DND-41 (cell line): ENCODE data around the gene ZNF19.

Experiments
- ATAC-seq: fragments of 200-7000 bp; cut with Tn5 transposase; 3 replicates; pipeline ENCODE4 v1.9.1; 2021; ENCODE audit warnings: low read depth; ENCODE audit not compliant: insufficient read depth
- DNase-seq: peaks from one replicate; pipeline ENCODE4 v3.0.0-alpha.2; 2020
- H2AFZ ChIP-seq: 2 replicates; pipeline ENCODE4 v1.6.0; 2012; ENCODE audit warnings: low read depth, low read length
- H3K27ac ChIP-seq: 2 replicates; pipeline ENCODE4 v1.5.1; 2012; ENCODE audit warnings: low read length, inconsistent platforms
- H3K27me3 ChIP-seq: fragments of 200-600 bp; sonication (generic); 2 replicates; pipeline ENCODE4 v1.6.0; 2012; ENCODE audit warnings: low read length, mild to moderate bottlenecking, inconsistent platforms; ENCODE audit not compliant: insufficient read depth, poor library complexity
- H3K36me3 ChIP-seq: 2 replicates; pipeline ENCODE4 v1.5.1; 2012; ENCODE audit warnings: low read length, inconsistent platforms; ENCODE audit not compliant: insufficient read depth
- H3K4me1 ChIP-seq: 2 replicates; pipeline ENCODE4 v1.5.1; 2012; ENCODE audit warnings: mild to moderate bottlenecking, low read length; ENCODE audit not compliant: insufficient read depth
- H3K4me2 ChIP-seq: 2 replicates; pipeline ENCODE4 v1.6.0; 2012; ENCODE audit warnings: mild to moderate bottlenecking, moderate library complexity, low read length, inconsistent platforms; ENCODE audit not compliant: insufficient read depth
- H3K4me3 ChIP-seq, 2 experiments: fragments of 200-600 bp in 1 of 2; shearing (Covaris generic) in 1 of 2; 2 replicates each; pipeline ENCODE4 v1.5.1; 2012 to 2016; ENCODE audit warnings: inconsistent platforms in 2 of 2, low read length in 2 of 2, mild to moderate bottlenecking in 2 of 2, low read depth in 1 of 2, moderate library complexity in 1 of 2
- H3K79me2 ChIP-seq: 2 replicates; pipeline ENCODE4 v1.6.0; 2012; ENCODE audit warnings: low read length, inconsistent platforms; ENCODE audit not compliant: insufficient read depth
- H3K9ac ChIP-seq: 2 replicates; pipeline ENCODE4 v1.6.0; 2012; ENCODE audit warnings: low read depth, mild to moderate bottlenecking, inconsistent platforms, low read length, moderate library complexity
- H3K9me3 ChIP-seq: 2 replicates; pipeline ENCODE4 v1.5.1; 2012; ENCODE audit warnings: low read length, moderate library complexity, mild to moderate bottlenecking, inconsistent platforms; ENCODE audit not compliant: insufficient read depth, severe bottlenecking
- H4K20me1 ChIP-seq: 2 replicates; pipeline ENCODE4 v1.6.0; 2012; ENCODE audit warnings: low read length; ENCODE audit not compliant: insufficient read depth
- CTCF ChIP-seq: IDR thresholded peaks from 2 replicates; pipeline ENCODE4 v1.5.1; 2012; ENCODE audit warnings: borderline replicate concordance, low read length, moderate library complexity, mild to moderate bottlenecking; ENCODE audit not compliant: poor library complexity, severe bottlenecking; ENCODE audit errors: extremely low read depth
- EZH2 ChIP-seq: IDR thresholded peaks from 3 replicates; pipeline ENCODE4 v1.6.1; 2012; ENCODE audit warnings: borderline replicate concordance, low read depth, mild to moderate bottlenecking, moderate library complexity, low read length, inconsistent platforms; ENCODE audit not compliant: severe bottlenecking

ZNF19 gene

GRCh38 chr16:71479420-71479819 is 9.7 kb downstream of the ZNF19 start:
- no peak overlapping the region for H3K4me2 ChIP-seq
- ATAC-seq (no peak), DNase-seq (peak; percentile 7)
- H2AFZ ChIP-seq = no peak overlapping the region
- H3K9me3 ChIP-seq = no peaks in the 10 kb centered on the region
- H3K36me3 ChIP-seq = no peaks in the 10 kb centered on the region
- peaks cover 10% of the 10 kb centered on the region for H3K4me1 ChIP-seq
- H3K27me3 ChIP-seq = no peaks in the 10 kb centered on the region
- H3K4me3 ChIP-seq = no peak overlapping the region
- no peak overlapping the region for H3K27ac ChIP-seq
- TF ChIP-seq CTCF (peak; percentile 55), EZH2 (no peak)
- no peaks in the 10 kb centered on the region for H4K20me1 ChIP-seq
- no peak overlapping the region for H3K9ac ChIP-seq
- no peaks in the 10 kb centered on the region for H3K79me2 ChIP-seq

- Histone ChIP-seq H3K79me2 (no peaks in the 10 kb centered on the region), H3K9me3 (no peaks in the 10 kb centered on the region), H4K20me1 (no peaks in the 10 kb centered on the region), H3K4me2 (no peak overlapping the region), H3K4me3 (no peak overlapping the region), H2AFZ (no peak overlapping the region), H3K36me3 (no peaks in the 10 kb centered on the region), H3K4me1 (no peaks in the 10 kb centered on the region), H3K27ac (no peak overlapping the region), H3K9ac (no peak overlapping the region), H3K27me3 (no peaks in the 10 kb centered on the region)
- TF ChIP-seq EZH2 = no peak
- TF ChIP-seq CTCF = no peak
- no peak for ATAC-seq
- no peak for DNase-seq
These were observed 12.5 kb downstream of the ZNF19 start for GRCh38 chr16:71476457-71477124.

GRCh38 chr16:71474864-71475263 is 14.3 kb downstream of the ZNF19 start:
- H3K36me3 ChIP-seq = no peaks in the 10 kb centered on the region
- H3K4me3 ChIP-seq = no peak overlapping the region
- no peaks in the 10 kb centered on the region for H3K79me2 ChIP-seq
- H4K20me1 ChIP-seq = no peaks in the 10 kb centered on the region
- H3K27me3 ChIP-seq = no peaks in the 10 kb centered on the region
- no peak overlapping the region for H3K27ac ChIP-seq
- no peak overlapping the region for H3K4me2 ChIP-seq
- DNase-seq = no peak
- no peaks in the 10 kb centered on the region for H3K4me1 ChIP-seq
- H2AFZ ChIP-seq = no peak overlapping the region
- TF ChIP-seq CTCF (no peak), EZH2 (no peak)
- no peak for ATAC-seq
- H3K9ac ChIP-seq = no peak overlapping the region
- no peaks in the 10 kb centered on the region for H3K9me3 ChIP-seq

- Histone ChIP-seq H2AFZ (no peak overlapping the region), H3K79me2 (no peaks in the 10 kb centered on the region), H3K9ac (no peak overlapping the region), H3K4me3 (no peak overlapping the region), H3K4me1 (no peaks in the 10 kb centered on the region), H3K9me3 (no peaks in the 10 kb centered on the region), H4K20me1 (no peaks in the 10 kb centered on the region), H3K27me3 (no peaks in the 10 kb centered on the region), H3K4me2 (no peak overlapping the region), H3K27ac (no peak overlapping the region), H3K36me3 (no peaks in the 10 kb centered on the region)
- TF ChIP-seq EZH2 = no peak
- TF ChIP-seq CTCF = no peak
- DNase-seq (no peak), ATAC-seq (no peak)
These were observed 15.2 kb downstream of the ZNF19 start for GRCh38 chr16:71473891-71474290.
